HT-29 (cell line): ENCODE results near the gene PNISR. TPM values are rescaled to one million over a fixed set of nuclear protein-coding genes. Genes with fewer than 3 reads are reported as not detected.
"Not testable (repeated sequence)": the region's sequence is repeated elsewhere in the genome, so short reads cannot be mapped to it uniquely, and the experiment has no call there.

ENCODE experiments used
- DNase-seq: peaks from one replicate; pipeline ENCODE4 v3.0.0-alpha.2; 2015; ENCODE audit warnings: low spot score
- total RNA-seq: library from RNA; depleted of rRNA; stranded (reverse); fragments of >200 nt; shearing (Covaris generic); gene quantifications from 2 replicates; pipeline ENCODE4 v1.2.3, GENCODE V29; 2014; rRNA removed

PNISR gene
- 27.9 and 32.9 TPM in 2 replicates for total RNA-seq

GRCh38 chr6:99424761-99425646, at the start of gene PNISR:
PNISR (minus strand) TSS chr6:99425308; CDS start chr6:99414659, 10,649 bp downstream.
- DNase-seq: peak; percentile 97

GRCh38 chr6:99473730-99474129, 48.6 kb upstream of the PNISR start:
- DNase-seq: no peak

- no peak for DNase-seq
Measured at GRCh38 chr6:99471638-99472037, 46.5 kb upstream of the PNISR start.

- DNase-seq: peak; percentile 17
Measured at GRCh38 chr6:99467509-99468106, 42.5 kb upstream of the PNISR start.

- DNase-seq: not testable (repeated sequence)
Measured at GRCh38 chr6:99459133-99459532, 34.0 kb upstream of the PNISR start.

- peak; percentile 18 for DNase-seq
Measured at GRCh38 chr6:99458319-99458718, 33.2 kb upstream of the PNISR start.

- DNase-seq: no peak
Measured at GRCh38 chr6:99446076-99446475, 21.0 kb upstream of the PNISR start.

GRCh38 chr6:99434702-99435530, 9.8 kb upstream of the PNISR start:
- DNase-seq: peak; percentile 28

GRCh38 chr6:99432877-99433276, 7.8 kb upstream of the PNISR start:
- DNase-seq: no peak

- no peak for DNase-seq
Measured at GRCh38 chr6:99431901-99432300, 6.8 kb upstream of the PNISR start.

GRCh38 chr6:99427988-99428387, 2.9 kb upstream of the PNISR start:
- DNase-seq: no peak

GRCh38 chr6:99426451-99426757, 1.3 kb upstream of the PNISR start:
- DNase-seq: peak; percentile 5

GRCh38 chr6:99425647-99426450, 741 bp upstream of the PNISR start:
- peak; percentile 92 for DNase-seq

- DNase-seq: no peak
Measured at GRCh38 chr6:99424022-99424421, 1.1 kb downstream of the PNISR start.

GRCh38 chr6:99422912-99423311, 2.2 kb downstream of the PNISR start:
- no peak for DNase-seq

GRCh38 chr6:99416892-99417767, 8.0 kb downstream of the PNISR start:
- DNase-seq: no peak

GRCh38 chr6:99416226-99416625, 8.9 kb downstream of the PNISR start:
- DNase-seq: no peak

- DNase-seq: no peak
Measured at GRCh38 chr6:99415446-99415845, 9.7 kb downstream of the PNISR start.

- DNase-seq: no peak
Measured at GRCh38 chr6:99412065-99412464, 13.0 kb downstream of the PNISR start.

- no peak for DNase-seq
Measured at GRCh38 chr6:99409672-99410071, 15.4 kb downstream of the PNISR start.
